HepG2 (cell line): ENCODE data around the gene APBB1. TPM values are rescaled to one million over a fixed set of nuclear protein-coding genes. Genes with fewer than 3 reads are reported as not detected.

Source experiments
- ATF2 ChIP-seq: sonication (generic); formaldehyde crosslinking; IDR thresholded peaks from 2 replicates; pipeline ENCODE4 v1.4.0; 2020; ENCODE audit warnings: missing genetic modification reagents
- FOXP1 ChIP-seq, 2 experiments: fragments of 450-650 bp in 1 of 2; IDR thresholded peaks; 2 replicates each; pipeline ENCODE4 v1.6.1; 2017 to 2018; ENCODE audit warnings: antibody characterized with exemption in 1 of 2
- KAT8 ChIP-seq: IDR thresholded peaks from 2 replicates; pipeline ENCODE4 v1.6.1; 2016; ENCODE audit warnings: missing genetic modification reagents, missing compliant biosample characterization
- KMT2A ChIP-seq: sonication (generic); formaldehyde crosslinking; IDR thresholded peaks from 2 replicates; pipeline ENCODE4 v1.4.0; 2020; ENCODE audit warnings: missing genetic modification reagents
- MEIS1 ChIP-seq: sonication (generic); formaldehyde crosslinking; IDR thresholded peaks from 2 replicates; pipeline ENCODE4 v1.9.0; 2021; ENCODE audit warnings: mild to moderate bottlenecking, missing genetic modification reagents, moderate library complexity, borderline replicate concordance
- MIXL1 ChIP-seq: IDR thresholded peaks from 2 replicates; pipeline ENCODE4 v1.6.1; 2016
- NFIC ChIP-seq: IDR thresholded peaks from 2 replicates; pipeline ENCODE4 v1.6.1; 2012; ENCODE audit warnings: mild to moderate bottlenecking, low read length, inconsistent platforms
- NR2F1 ChIP-seq, 2 experiments: fragments of 450-650 bp in 1 of 2; formaldehyde crosslinking in 1 of 2; IDR thresholded peaks; 2 replicates each; pipeline versions ENCODE4 v1.5.0 to v1.6.1; 2016 to 2020; ENCODE audit warnings: mild to moderate bottlenecking in 1 of 2, missing compliant biosample characterization in 1 of 2, missing genetic modification reagents in 1 of 2, moderate library complexity in 1 of 2
- NR2F6 ChIP-seq, 2 experiments: IDR thresholded peaks; 2 replicates each; pipeline ENCODE4 v1.6.1; 2016; ENCODE audit warnings: antibody characterized with exemption in 1 of 2, mild to moderate bottlenecking in 1 of 2
- PAXIP1 ChIP-seq: sonication (generic); formaldehyde crosslinking; conservative IDR thresholded peaks from 2 replicates; pipeline ENCODE4 v1.4.0; 2020; ENCODE audit warnings: mild to moderate bottlenecking, missing genetic modification reagents, moderate library complexity
- PCBP1 ChIP-seq: fragments of 200-400 bp; formaldehyde crosslinking; IDR thresholded peaks from 2 replicates; pipeline ENCODE4 v1.6.1; 2017; ENCODE audit warnings: mild to moderate bottlenecking, low read depth, low read length, borderline replicate concordance
- PITX1 ChIP-seq: sonication (generic); formaldehyde crosslinking; IDR thresholded peaks from 2 replicates; pipeline ENCODE4 v1.5.1; 2020; ENCODE audit warnings: mild to moderate bottlenecking, missing genetic modification reagents
- PPARG ChIP-seq: conservative IDR thresholded peaks from 2 replicates; pipeline ENCODE4 v1.6.1; 2016; ENCODE audit warnings: missing biosample characterization, missing genetic modification reagents
- ZBTB20 ChIP-seq: sonication (generic); formaldehyde crosslinking; IDR thresholded peaks from 2 replicates; pipeline ENCODE4 v1.8.1; 2023; ENCODE audit warnings: missing genetic modification reagents, low read depth, mild to moderate bottlenecking, borderline replicate concordance
- ZMYM4 ChIP-seq: sonication (generic); formaldehyde crosslinking; IDR thresholded peaks from 2 replicates; pipeline ENCODE4 v1.8.1; 2023; ENCODE audit warnings: mild to moderate bottlenecking, missing genetic modification reagents
- ZNF138 ChIP-seq: sonication (generic); formaldehyde crosslinking; IDR thresholded peaks from 2 replicates; pipeline ENCODE4 v1.5.0; 2020; ENCODE audit warnings: mild to moderate bottlenecking, low read depth, missing genetic modification reagents
- ZNF235 ChIP-seq: sonication (generic); formaldehyde crosslinking; IDR thresholded peaks from 2 replicates; pipeline ENCODE4 v1.8.1; 2023; ENCODE audit warnings: mild to moderate bottlenecking, missing genetic modification reagents, borderline replicate concordance
- ZNF441 ChIP-seq: sonication (generic); formaldehyde crosslinking; IDR thresholded peaks from 2 replicates; pipeline ENCODE4 v1.7.0; 2021; ENCODE audit warnings: missing genetic modification reagents, borderline replicate concordance
- ZNF563 ChIP-seq: sonication (generic); formaldehyde crosslinking; IDR thresholded peaks from 2 replicates; pipeline ENCODE4 v1.8.0; 2022; ENCODE audit warnings: mild to moderate bottlenecking, moderate library complexity, missing genetic modification reagents
- ZNF607 ChIP-seq: sonication (generic); formaldehyde crosslinking; IDR thresholded peaks from 2 replicates; pipeline ENCODE4 v1.5.1; 2020; ENCODE audit warnings: missing genetic modification reagents, mild to moderate bottlenecking, borderline replicate concordance
- polyA plus RNA-seq, 8 experiments: library from polyadenylated mRNA; depleted of rRNA in 3 of 8; stranded (reverse) in 7 of 8; unstranded in 1 of 8; fragments of >200 nt; fragmentation: Illumina TruSeq in 4 of 8; extraction: Trizol in 4 of 8; gene quantifications; 2 replicates each; pipeline versions ENCODE4 v1.2.1 to v1.2.3, GENCODE V29; 2011 to 2016; ENCODE audit warnings: low read depth in 4 of 8, missing spikeins in 1 of 8, mixed read lengths in 1 of 8; ENCODE audit not compliant: insufficient read depth in 1 of 8
- total RNA-seq, 5 experiments: library from RNA; depleted of rRNA; stranded (reverse); fragments of >200 nt; fragmentation: Illumina TruSeq; extraction: Trizol; gene quantifications; 2 replicates each; pipeline ENCODE4 v1.2.3, GENCODE V29; 2016; ENCODE audit warnings: low read depth in 1 of 5
- TF ChIP-seq, protein P1 (sequence below): IDR thresholded peaks from 2 replicates; pipeline ENCODE4 v1.4.0; 2020; ENCODE audit warnings: mild to moderate bottlenecking, missing genetic modification reagents

The APBB1 gene
- total and polyA plus RNA-seq, 2 of the 13 experiments (the other 11 are each of a cell fraction or from before 2014, with no cell fraction given) = 1.7 to 3.5 TPM

DNA sequence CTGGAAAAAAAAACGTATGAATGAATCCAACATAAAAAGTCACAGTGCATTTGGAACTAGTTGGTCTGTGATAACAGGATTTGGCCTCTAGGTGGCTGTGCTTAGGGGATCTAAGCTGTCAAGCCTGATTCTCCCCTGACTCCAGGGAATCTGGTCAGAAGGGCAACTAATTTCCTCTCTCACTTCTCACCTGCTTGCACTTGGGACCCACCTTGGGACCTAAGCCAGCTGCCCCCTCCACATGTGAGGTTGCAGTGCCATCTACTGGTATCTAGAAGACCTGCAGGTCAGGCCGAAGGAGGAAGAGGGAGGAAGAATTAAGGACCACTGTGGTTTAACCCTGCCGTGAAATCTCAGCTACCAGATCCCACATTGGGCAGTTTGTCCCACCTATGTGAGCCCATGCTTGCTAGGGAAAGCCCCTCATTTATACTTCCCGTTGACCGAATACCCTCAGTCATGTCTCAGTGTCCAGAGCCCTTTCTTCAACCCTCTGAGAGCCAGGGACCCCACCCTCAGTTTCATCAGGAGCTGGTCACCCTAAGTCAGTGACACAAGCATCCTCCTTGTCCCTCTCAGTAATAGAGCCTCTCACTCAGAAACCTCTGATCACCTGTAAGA is 65.4 kb downstream of the APBB1 start (continued):
- peak; percentile 32; the same call in 1 of the 2 replicates for TF ChIP-seq NFIC
- TF ChIP-seq PAXIP1 (CRISPR knock-in tag) = peak; percentile 42
- no peak for TF ChIP-seq FOXP1 (IDR thresholded peaks at IDR 0.05)
- peak; percentile 38; the same call in 1 of the 2 replicates for TF ChIP-seq FOXP1 (CRISPR knock-in tag; IDR thresholded peaks at IDR 0.05)
- TF ChIP-seq ZNF138 = no peak
- TF ChIP-seq KAT8 (CRISPR knock-in tag) = peak; percentile 56
- TF ChIP-seq PCBP1 = no peak
- peak; percentile 85 for TF ChIP-seq ZMYM4
- 0 out of 2 replicates have a peak, but pooled peaks have one; percentile 43 for TF ChIP-seq MEIS1 (CRISPR knock-in tag)
- TF ChIP-seq, protein P1, sequence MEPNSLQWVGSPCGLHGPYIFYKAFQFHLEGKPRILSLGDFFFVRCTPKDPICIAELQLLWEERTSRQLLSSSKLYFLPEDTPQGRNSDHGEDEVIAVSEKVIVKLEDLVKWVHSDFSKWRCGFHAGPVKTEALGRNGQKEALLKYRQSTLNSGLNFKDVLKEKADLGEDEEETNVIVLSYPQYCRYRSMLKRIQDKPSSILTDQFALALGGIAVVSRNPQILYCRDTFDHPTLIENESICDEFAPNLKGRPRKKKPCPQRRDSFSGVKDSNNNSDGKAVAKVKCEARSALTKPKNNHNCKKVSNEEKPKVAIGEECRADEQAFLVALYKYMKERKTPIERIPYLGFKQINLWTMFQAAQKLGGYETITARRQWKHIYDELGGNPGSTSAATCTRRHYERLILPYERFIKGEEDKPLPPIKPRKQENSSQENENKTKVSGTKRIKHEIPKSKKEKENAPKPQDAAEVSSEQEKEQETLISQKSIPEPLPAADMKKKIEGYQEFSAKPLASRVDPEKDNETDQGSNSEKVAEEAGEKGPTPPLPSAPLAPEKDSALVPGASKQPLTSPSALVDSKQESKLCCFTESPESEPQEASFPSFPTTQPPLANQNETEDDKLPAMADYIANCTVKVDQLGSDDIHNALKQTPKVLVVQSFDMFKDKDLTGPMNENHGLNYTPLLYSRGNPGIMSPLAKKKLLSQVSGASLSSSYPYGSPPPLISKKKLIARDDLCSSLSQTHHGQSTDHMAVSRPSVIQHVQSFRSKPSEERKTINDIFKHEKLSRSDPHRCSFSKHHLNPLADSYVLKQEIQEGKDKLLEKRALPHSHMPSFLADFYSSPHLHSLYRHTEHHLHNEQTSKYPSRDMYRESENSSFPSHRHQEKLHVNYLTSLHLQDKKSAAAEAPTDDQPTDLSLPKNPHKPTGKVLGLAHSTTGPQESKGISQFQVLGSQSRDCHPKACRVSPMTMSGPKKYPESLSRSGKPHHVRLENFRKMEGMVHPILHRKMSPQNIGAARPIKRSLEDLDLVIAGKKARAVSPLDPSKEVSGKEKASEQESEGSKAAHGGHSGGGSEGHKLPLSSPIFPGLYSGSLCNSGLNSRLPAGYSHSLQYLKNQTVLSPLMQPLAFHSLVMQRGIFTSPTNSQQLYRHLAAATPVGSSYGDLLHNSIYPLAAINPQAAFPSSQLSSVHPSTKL (CRISPR knock-in tag) = peak; percentile 76
- TF ChIP-seq ZNF235 (CRISPR knock-in tag) = no peak
- TF ChIP-seq NR2F1 (CRISPR knock-in tag; IDR thresholded peaks at IDR 0.05) = peak; percentile 51 to 68; a peak in 3 of 4 replicates
- TF ChIP-seq ATF2 (CRISPR knock-in tag) = peak; percentile 16; the same call in 1 of the 2 replicates
- TF ChIP-seq ZNF607 (CRISPR knock-in tag) = peak; percentile 59; the same call in 1 of the 2 replicates
- peak; percentile 59; the same call in 1 of the 2 replicates for TF ChIP-seq ZBTB20 (CRISPR knock-in tag)
- TF ChIP-seq NR2F6 (IDR thresholded peaks at IDR 0.05) = peak; percentile 42; the same call in 1 of the 2 replicates
- TF ChIP-seq NR2F6 (CRISPR knock-in tag; IDR thresholded peaks at IDR 0.05) = peak; percentile 80
- 0 out of 2 replicates have a peak, but pooled peaks have one; percentile 27 for TF ChIP-seq KMT2A
- no peak for TF ChIP-seq ZNF563 (CRISPR knock-in tag)
- TF ChIP-seq PITX1 (CRISPR knock-in tag) = peak; percentile 89
- 0 out of 2 replicates have a peak, but pooled peaks have one; percentile 20 for TF ChIP-seq ZNF441 (CRISPR knock-in tag)
- TF ChIP-seq PPARG (CRISPR knock-in tag) = peak; percentile 78
- peak; percentile 92 for TF ChIP-seq MIXL1 (CRISPR knock-in tag)
